ENCODE results near the gene SPCS2.
"Not testable (repeated sequence)": the region's sequence is repeated elsewhere in the genome, so short reads cannot be mapped to it uniquely, and the experiment has no call there.

SPCS2 gene

DNA sequence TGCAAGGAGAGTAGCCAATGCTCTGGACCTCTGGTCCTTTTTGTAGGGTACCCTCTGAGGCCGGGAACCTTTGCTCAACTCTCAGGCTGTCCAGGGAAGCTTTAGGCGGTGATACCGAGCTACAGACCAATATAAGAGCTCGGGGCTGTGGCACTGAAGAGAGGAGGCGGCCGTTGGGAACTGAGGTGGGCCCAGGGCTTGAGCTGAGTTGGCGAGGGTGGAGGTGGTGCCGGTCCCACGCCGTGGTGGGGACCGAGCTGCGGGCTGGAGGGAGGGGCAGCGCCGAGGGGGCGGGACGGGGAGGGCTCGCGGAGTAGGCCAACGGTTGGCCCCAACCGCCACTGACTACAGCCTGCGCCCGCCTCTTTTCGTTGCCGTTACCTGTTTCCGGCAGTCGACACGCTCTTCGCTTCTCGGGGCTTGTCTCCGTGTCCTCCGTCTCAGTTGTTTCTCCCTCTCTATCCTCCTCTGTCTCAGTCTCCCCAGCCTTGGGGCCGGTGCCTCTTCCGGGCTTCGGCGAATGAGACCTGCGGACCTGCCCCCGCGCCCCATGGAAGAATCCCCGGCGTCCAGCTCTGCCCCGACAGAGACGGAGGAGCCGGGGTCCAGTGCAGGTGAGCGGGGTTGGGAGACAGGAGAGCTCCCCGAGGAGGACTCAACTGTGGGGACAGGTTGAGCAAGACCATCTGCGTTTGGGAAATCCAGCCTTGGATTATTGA, 39.6 kb downstream of the SPCS2 start, which contains the start of gene NEU3:
TSS of gene NEU3 (plus strand) at position 393 of the 719 bp plus-strand sequence. CDS start at position 521, 128 bp downstream.
- peak; percentile 33 for DNase-seq (ENCODE audit: low read depth)
- in situ Hi-C loops (cut with HindIII; ENCODE audit: low sequenced_read_pairs), result no loop called here
- peak within 1 kb of the TSS; percentile 67 for H3K4me3 ChIP-seq (ENCODE audit: low read depth, low read length)

DNA sequence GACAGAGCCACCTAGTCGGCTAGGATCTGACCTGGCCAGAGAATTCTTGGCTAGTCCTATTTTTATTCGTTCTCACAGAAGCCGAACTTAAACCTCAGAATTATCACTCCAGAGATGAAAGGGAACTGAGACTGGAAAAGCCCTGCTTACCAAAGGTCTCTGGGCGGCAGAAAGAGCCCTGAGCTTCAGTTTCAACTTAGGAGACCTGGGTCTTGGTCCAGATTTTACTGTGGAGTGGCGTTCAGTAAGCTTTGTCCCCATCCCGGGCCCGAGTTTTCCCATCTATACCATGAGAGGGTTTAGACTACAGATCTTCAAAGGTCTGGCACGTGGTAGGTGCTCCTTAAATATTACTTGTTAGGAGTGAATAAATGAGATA, 40.2 kb downstream of the SPCS2 start:
- TF ChIP-seq, protein P1, sequence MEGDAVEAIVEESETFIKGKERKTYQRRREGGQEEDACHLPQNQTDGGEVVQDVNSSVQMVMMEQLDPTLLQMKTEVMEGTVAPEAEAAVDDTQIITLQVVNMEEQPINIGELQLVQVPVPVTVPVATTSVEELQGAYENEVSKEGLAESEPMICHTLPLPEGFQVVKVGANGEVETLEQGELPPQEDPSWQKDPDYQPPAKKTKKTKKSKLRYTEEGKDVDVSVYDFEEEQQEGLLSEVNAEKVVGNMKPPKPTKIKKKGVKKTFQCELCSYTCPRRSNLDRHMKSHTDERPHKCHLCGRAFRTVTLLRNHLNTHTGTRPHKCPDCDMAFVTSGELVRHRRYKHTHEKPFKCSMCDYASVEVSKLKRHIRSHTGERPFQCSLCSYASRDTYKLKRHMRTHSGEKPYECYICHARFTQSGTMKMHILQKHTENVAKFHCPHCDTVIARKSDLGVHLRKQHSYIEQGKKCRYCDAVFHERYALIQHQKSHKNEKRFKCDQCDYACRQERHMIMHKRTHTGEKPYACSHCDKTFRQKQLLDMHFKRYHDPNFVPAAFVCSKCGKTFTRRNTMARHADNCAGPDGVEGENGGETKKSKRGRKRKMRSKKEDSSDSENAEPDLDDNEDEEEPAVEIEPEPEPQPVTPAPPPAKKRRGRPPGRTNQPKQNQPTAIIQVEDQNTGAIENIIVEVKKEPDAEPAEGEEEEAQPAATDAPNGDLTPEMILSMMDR (IDR thresholded peaks at IDR 0.05; ENCODE audit: low read depth, low read length, missing control alignments), result no peak
- peak overlapping the region; percentile 67 for H3K4me3 ChIP-seq (ENCODE audit: low read depth, low read length)
- no peak for DNase-seq (ENCODE audit: low read depth)
- in situ Hi-C loops (cut with HindIII; ENCODE audit: low sequenced_read_pairs), result no loop called here

More for the DNA sequence above, 39.6 kb downstream of the SPCS2 start, which contains the start of gene NEU3:
- TF ChIP-seq, protein P1 (IDR thresholded peaks at IDR 0.05; ENCODE audit: low read depth, low read length, missing control alignments), result no peak

DNA sequence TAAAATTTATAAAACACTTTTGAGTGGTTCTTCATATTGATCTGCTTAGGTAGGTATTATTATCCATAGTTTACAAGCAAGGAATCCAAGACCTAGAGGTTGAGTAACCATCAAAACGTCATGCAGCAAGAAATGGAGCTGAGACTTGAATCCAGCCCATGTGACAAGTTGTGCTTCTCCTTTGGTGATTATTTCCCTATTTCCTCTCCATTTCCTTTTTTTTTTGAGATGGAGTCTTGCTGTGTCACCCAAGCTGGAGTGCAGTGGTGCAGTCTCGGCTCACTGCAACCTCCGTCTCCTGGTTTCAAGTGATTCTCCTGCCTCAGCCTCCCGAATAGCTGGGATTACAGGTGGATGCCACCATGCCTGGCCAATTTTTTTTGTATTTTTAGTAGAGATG, 41.1 kb downstream of the SPCS2 start:
- in situ Hi-C loops (cut with HindIII; ENCODE audit: low sequenced_read_pairs); DNase-seq (ENCODE audit: low read depth); H3K4me3 ChIP-seq (ENCODE audit: low read depth, low read length): not testable (repeated sequence)

DNA sequence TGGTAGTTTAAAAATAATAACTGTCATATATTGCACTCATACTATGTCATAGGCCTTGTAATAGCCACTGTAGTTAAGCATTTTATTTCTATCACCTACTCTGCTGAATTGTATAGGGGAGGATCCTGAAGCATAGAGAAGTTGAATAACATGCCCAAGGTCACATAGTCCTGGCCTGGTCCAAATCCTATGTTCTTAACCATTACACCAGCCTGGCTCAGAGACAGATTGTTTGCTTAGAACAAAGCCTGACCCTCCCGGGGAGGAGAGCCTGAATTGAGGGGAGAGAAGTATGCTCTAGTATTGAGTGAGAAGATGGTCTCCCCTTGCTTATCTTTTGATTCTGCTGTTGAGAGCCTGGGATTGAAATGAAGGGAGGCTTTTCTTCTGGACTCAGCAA, 41.9 kb downstream of the SPCS2 start:
- H3K4me3 ChIP-seq (ENCODE audit: low read depth, low read length), result no peak overlapping the region
- TF ChIP-seq, protein P1 (IDR thresholded peaks at IDR 0.05; ENCODE audit: low read depth, low read length, missing control alignments), result no peak
- in situ Hi-C loops (cut with HindIII; ENCODE audit: low sequenced_read_pairs), result no loop called here
- no peak for DNase-seq (ENCODE audit: low read depth)

DNA sequence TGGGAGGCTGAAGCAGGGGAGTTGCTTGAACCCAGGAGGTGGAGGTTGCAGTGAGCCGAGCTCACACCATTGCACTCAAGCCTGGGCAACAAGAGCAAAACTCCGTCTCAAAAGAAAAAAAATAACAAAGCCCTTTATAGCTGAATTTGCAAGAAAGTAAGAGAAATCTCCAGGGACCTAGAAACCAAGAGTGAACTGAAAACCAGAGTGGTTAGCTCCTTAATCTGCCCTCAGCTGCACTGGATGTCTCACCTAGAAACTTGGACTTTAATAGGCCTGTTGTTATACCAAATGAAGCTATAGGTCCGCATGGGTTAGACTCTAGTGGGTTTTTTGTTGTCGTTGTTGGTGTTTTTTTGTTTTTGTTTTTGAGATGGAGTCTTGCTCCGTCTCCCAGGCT, 43.8 kb downstream of the SPCS2 start:
- in situ Hi-C loops (cut with HindIII; ENCODE audit: low sequenced_read_pairs), result no loop called here
- no peak for DNase-seq (ENCODE audit: low read depth)
- H3K4me3 ChIP-seq (ENCODE audit: low read depth, low read length), result no peak overlapping the region
- TF ChIP-seq, protein P1 (IDR thresholded peaks at IDR 0.05; ENCODE audit: low read depth, low read length, missing control alignments), result no peak

DNA sequence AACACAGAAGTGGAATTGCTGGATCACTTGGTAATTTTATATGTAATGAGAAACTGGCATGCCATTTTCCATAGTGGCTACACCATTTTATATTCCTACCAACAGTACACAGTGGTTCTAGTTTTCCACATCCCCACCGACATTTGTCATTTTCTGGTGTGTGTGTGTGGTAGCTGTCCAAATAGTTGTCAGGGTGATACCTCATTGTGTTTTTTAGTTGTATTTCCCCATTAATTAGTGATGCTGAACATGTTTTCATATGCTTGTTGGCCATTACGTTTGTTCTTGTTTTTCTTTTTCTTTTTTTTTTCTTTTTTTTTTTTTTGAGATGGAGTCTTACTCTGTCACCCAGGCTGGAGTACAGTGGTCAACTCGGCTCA, 51.9 kb downstream of the SPCS2 start:
- no peak overlapping the region for H3K4me3 ChIP-seq (ENCODE audit: low read depth, low read length)
- in situ Hi-C loops (cut with HindIII; ENCODE audit: low sequenced_read_pairs), result no loop called here
- TF ChIP-seq, protein P1 (IDR thresholded peaks at IDR 0.05; ENCODE audit: low read depth, low read length, missing control alignments), result no peak
- no peak for DNase-seq (ENCODE audit: low read depth)

DNA sequence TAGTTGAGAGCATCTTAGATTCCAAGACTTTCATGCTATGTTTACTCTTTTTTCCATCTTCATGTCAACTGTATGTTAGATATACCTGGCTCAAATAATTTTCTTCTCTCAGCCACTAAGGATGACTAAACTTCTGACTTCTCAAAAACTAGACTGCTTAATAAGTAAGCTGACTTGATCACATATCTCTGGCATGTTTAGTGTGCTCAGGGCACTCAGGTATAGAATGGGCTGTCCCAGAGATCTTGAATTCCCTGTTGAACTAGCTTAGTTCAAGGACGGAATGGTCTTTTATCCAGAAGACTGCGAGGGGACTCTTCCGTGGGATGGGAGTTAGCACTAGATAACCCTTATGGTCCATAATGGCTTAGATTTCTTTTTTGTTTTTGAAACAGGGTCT, 52.6 kb downstream of the SPCS2 start:
- TF ChIP-seq, protein P1 (IDR thresholded peaks at IDR 0.05; ENCODE audit: low read depth, low read length, missing control alignments), result no peak
- DNase-seq (ENCODE audit: low read depth), result no peak
- in situ Hi-C loops (cut with HindIII; ENCODE audit: low sequenced_read_pairs), result no loop called here
- no peak overlapping the region for H3K4me3 ChIP-seq (ENCODE audit: low read depth, low read length)
